Esophagus squamous epithelium (tissue), 5 donors: ENCODE measurements around the gene RBL1. TPM values are rescaled to one million over a fixed set of nuclear protein-coding genes. Genes with fewer than 3 reads are reported as not detected.
"Not testable (repeated sequence)": the region's sequence is repeated elsewhere in the genome, so short reads cannot be mapped to it uniquely, and the experiment has no call there.

Experiments used
- DNase-seq: peaks from one replicate; lab custom pipeline; 2025; lab: John Stamatoyannopoulos, UW
- H3K27ac ChIP-seq, 4 donors: fragments of 200-600 bp; sonication (generic); one replicate each; pipeline ENCODE4 v1.5.1; 2016 to 2019; ENCODE audit warnings: mild to moderate bottlenecking in 1 of 4
- H3K27me3 ChIP-seq, 4 donors: fragments of 200-600 bp; sonication (generic); 1 replicate in 3 of 4; 2 replicates in 1 of 4; pipeline versions ENCODE4 v1.5.1 to v1.6.0; 2017 to 2021; ENCODE audit warnings: antibody characterized with exemption in 1 of 4
- H3K36me3 ChIP-seq, 3 donors: fragments of 200-600 bp; sonication (generic); one replicate each; pipeline ENCODE4 v1.5.1; 2016 to 2019
- H3K4me1 ChIP-seq, 3 donors: fragments of 200-600 bp; sonication (generic); one replicate each; pipeline ENCODE4 v1.5.1; 2017 to 2019
- H3K4me3 ChIP-seq, 4 donors: fragments of 200-600 bp; sonication (generic); 1 replicate in 3 of 4; 2 replicates in 1 of 4; pipeline ENCODE4 v1.5.1; 2016 to 2019; ENCODE audit warnings: mild to moderate bottlenecking in 2 of 4, moderate library complexity in 1 of 4
- H3K9me3 ChIP-seq, 3 donors: fragments of 200-600 bp; sonication (generic); one replicate each; pipeline ENCODE4 v1.5.1; 2016 to 2019
- POLR2A ChIP-seq, 4 donors: fragments of 450-650 bp; IDR thresholded peaks; one replicate each; pipeline ENCODE4 v1.6.1; 2017; ENCODE audit warnings: antibody characterized with exemption in 4 of 4, mild to moderate bottlenecking in 4 of 4, moderate library complexity in 3 of 4
- WGBS, 2 donors: methylation state at CpG; one replicate each; pipeline ENCODE4 v1.1.5; 2018; 5-methylcytosine and 5-hydroxymethylcytosine counted together
- intact Hi-C: fragments of 100-400 bp; cut with DNase I; formaldehyde crosslinking; loops from one replicate; pipeline ENCODE4 v1.15.0; 2022
- total RNA-seq, 4 donors: library from RNA; depleted of rRNA; stranded (reverse); fragments of >200 nt; gene quantifications; one replicate each; pipeline ENCODE4 v1.1.0, GENCODE V29; 2016
- TF ChIP-seq, protein P1 (sequence below), 6 experiments: fragments of 450-650 bp in 4 of 6; fragments of 200-600 bp in 2 of 6; sonication (generic) in 2 of 6; IDR thresholded peaks; one replicate each; pipeline ENCODE4 v1.5.1; 2016 to 2019; ENCODE audit warnings: antibody characterized with exemption in 6 of 6, mild to moderate bottlenecking in 4 of 6, moderate library complexity in 4 of 6
- donor health status: DM: yes; HTN: yes; CAD: no.

Gene RBL1
- total RNA-seq, 4 donors from 2014 or later = 9.7 to 12.8 (median 11.6) TPM

DNA sequence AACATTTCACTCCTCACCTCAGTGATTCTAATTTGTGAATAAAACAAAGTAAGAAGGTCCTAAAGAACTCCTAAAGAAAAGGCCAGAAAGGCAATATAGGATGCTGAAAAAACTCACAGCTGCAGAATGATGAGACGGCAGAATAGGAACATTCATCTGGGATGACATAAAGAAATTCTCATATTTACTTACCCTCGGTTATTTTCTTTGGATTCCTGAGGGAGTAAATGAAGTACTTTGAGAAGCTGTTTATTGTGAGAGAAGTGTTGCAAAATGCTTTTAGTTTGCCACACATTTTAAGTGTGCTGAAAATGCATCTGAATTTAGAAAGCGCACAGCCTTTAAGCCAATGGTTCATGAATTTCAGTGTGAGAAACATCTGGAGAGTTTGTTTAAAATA is 35.7 kb upstream of the RBL1 start:
- no peak for TF ChIP-seq POLR2A (IDR thresholded peaks at IDR 0.05)
- TF ChIP-seq, protein P1, sequence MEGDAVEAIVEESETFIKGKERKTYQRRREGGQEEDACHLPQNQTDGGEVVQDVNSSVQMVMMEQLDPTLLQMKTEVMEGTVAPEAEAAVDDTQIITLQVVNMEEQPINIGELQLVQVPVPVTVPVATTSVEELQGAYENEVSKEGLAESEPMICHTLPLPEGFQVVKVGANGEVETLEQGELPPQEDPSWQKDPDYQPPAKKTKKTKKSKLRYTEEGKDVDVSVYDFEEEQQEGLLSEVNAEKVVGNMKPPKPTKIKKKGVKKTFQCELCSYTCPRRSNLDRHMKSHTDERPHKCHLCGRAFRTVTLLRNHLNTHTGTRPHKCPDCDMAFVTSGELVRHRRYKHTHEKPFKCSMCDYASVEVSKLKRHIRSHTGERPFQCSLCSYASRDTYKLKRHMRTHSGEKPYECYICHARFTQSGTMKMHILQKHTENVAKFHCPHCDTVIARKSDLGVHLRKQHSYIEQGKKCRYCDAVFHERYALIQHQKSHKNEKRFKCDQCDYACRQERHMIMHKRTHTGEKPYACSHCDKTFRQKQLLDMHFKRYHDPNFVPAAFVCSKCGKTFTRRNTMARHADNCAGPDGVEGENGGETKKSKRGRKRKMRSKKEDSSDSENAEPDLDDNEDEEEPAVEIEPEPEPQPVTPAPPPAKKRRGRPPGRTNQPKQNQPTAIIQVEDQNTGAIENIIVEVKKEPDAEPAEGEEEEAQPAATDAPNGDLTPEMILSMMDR (IDR thresholded peaks at IDR 0.05) = no peak

DNA sequence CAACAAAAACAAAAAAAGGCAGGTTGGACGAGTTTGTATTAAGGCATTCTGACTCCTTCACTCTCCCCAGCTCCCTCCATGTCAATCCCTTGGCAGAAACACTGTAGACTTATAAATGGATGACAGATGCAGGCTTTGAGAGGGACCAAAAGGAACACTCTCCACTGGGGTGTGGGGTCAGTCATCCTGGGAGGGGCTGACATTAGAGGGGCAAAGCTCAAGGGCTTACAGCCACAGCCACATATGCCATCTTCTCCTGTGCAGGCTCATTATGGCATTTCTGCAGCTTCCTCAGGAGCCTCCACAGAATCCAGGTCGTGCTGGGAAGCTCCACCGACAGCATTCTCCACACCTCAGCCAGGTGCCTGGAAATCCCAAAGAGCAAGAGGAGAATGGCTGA is 33.0 kb upstream of the RBL1 start:
- TF ChIP-seq, protein P1 (IDR thresholded peaks at IDR 0.05) = no peak
- TF ChIP-seq POLR2A (IDR thresholded peaks at IDR 0.05) = no peak
- no peak for DNase-seq
- H3K9me3 ChIP-seq = no peaks in the 10 kb centered on the region
- no peak overlapping the region for H3K4me3 ChIP-seq
- H3K4me1 ChIP-seq = no peaks in the 10 kb centered on the region
- no peaks in the 10 kb centered on the region for H3K36me3 ChIP-seq
- intact Hi-C loops = no loop called here
- no peak overlapping the region for H3K27ac ChIP-seq
- WGBS, 2 donors = 73 to 83% methylated on average over 3 of the region's 3 CpGs
- H3K27me3 ChIP-seq = no peaks in the 10 kb centered on the region

More for the DNA sequence above, 35.7 kb upstream of the RBL1 start:
- no peak for DNase-seq
- Histone ChIP-seq H3K27me3 (no peaks in the 10 kb centered on the region), H3K27ac (no peak overlapping the region), H3K36me3 (no peaks in the 10 kb centered on the region), H3K4me3 (no peak overlapping the region), H3K9me3 (no peaks in the 10 kb centered on the region), H3K4me1 (no peaks in the 10 kb centered on the region)
- 75 to 83% methylated on average over 3 of the region's 3 CpGs for WGBS, 2 donors
- intact Hi-C loops = no loop called here

DNA sequence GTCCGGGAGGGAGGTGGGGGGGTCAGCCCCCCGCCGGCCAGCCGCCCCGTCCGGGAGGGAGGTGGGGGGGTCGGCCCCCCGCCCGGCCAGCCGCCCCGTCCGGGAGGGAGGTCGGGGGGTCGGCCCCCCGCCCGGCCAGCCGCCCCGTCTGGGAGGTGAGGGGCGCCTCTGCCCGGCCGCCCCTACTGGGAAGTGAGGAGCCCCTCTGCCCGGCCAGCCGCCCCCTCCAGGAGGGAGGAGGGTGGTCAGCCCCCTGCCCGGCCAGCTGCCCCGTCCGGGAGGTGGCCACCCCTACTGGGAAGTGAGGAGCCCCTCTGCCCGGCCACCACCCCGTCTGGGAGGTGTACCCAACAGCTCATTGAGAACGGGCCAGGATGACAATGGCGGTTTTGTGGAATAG is 30.5 kb upstream of the RBL1 start:
- H3K27ac ChIP-seq, H3K27me3 ChIP-seq, H3K4me1 ChIP-seq, intact Hi-C loops, H3K4me3 ChIP-seq, H3K36me3 ChIP-seq, H3K9me3 ChIP-seq, DNase-seq: not testable (repeated sequence)
- WGBS, 2 donors = no CpG with 5 or more reads among the region's 30 CpGs

DNA sequence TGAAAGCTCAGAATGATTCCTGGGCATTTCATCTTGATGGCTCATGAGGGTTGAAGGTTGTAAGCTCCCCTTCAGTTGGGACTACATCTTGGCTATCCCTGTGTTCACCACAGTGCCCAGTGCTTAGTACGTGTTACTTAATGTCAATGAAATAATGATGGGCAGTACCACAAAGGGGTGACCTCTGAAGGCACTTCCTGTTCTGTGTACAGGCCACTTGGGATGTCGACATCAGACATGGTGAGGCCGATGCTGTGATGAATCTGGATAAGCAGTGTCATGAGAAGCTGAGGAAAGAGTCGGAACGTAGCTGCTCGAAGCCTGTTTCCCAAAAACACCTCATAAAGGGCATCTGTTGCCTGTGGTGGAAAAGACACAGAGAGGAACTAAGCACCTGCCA is 27.6 kb upstream of the RBL1 start:
- H3K27me3 ChIP-seq = no peaks in the 10 kb centered on the region
- no peak overlapping the region for H3K27ac ChIP-seq
- WGBS, 2 donors = 71 to 82% methylated on average over 6 of the region's 6 CpGs
- H3K4me1 ChIP-seq = no peaks in the 10 kb centered on the region
- intact Hi-C loops = no loop called here
- no peak overlapping the region for H3K4me3 ChIP-seq
- H3K9me3 ChIP-seq = no peaks in the 10 kb centered on the region
- no peaks in the 10 kb centered on the region for H3K36me3 ChIP-seq
- DNase-seq = no peak
- no peak for TF ChIP-seq POLR2A (IDR thresholded peaks at IDR 0.05)
- TF ChIP-seq, protein P1 (IDR thresholded peaks at IDR 0.05) = no peak

DNA sequence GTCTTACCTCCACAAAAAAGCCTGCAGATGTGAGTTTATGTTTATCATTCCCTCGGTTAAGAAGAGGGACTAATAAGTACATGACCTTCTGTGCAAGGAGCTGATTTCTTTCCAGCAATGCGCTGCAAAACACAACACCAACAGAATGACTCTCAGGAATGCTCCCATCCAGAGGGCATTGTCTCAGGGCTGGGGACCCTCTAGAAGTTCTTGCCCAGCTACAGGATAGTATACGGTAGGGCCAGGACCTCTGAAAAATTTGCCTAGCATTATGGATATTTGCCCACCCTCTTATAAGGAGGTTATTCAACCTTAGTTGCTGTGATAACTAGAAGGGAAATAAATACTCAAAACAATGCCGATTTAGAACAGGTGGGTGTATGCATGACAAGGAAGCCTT is 24.7 kb upstream of the RBL1 start:
- Histone ChIP-seq H3K27ac (no peak overlapping the region), H3K9me3 (no peaks in the 10 kb centered on the region), H3K4me1 (no peaks in the 10 kb centered on the region), H3K36me3 (no peaks in the 10 kb centered on the region), H3K4me3 (no peak overlapping the region), H3K27me3 (no peaks in the 10 kb centered on the region)
- intact Hi-C loops = no loop called here
- TF ChIP-seq, protein P1 (IDR thresholded peaks at IDR 0.05) = no peak
- no peak for TF ChIP-seq POLR2A (IDR thresholded peaks at IDR 0.05)
- 79 to 81% methylated on average over 4 of the region's 4 CpGs for WGBS, 2 donors
- no peak for DNase-seq
